Measurements from ENCODE around the gene HELZ.

The HELZ gene

GRCh38 chr17:67076290-67076689 lies 168.7 kb downstream of the HELZ start:
- DNase-seq = no peak

DNA sequence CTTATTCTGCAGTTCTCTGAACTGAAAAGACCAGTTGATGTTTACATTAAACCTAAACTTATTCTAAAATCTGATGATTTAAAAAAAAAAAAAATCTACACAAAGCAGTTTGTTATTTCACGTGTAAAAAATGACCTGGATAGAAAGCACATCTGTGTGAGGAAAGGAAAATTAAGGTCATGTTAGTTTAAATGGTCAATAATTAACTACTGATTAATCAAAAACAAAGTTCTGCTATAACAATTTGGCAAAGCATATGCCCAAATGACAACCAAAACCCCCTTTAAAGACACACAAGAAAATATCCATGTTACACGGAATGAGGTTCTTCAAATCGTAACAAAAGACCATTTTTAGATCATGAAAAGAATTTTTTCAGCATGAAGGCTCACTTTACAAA lies 170.2 kb downstream of the HELZ start:
- no peak for DNase-seq

DNA sequence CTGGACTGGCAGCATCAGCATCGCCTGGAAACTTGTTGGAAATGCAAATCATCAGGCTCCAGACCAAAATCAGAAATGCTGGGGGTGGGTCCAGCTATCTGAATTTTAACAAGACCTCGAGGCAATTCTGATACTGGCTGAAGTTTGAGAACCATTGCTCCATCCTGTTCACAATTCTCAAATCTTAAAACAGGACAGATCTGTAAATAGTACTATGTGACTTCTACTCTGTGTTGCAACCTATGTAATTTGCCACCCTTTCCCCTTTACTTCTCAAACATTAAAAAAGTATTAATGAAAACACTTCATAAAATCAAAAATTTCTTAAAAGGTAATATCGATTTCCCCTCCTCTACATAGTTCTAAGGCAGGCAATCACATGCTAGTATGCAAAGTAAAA lies 172.1 kb downstream of the HELZ start:
- no peak for DNase-seq

DNA sequence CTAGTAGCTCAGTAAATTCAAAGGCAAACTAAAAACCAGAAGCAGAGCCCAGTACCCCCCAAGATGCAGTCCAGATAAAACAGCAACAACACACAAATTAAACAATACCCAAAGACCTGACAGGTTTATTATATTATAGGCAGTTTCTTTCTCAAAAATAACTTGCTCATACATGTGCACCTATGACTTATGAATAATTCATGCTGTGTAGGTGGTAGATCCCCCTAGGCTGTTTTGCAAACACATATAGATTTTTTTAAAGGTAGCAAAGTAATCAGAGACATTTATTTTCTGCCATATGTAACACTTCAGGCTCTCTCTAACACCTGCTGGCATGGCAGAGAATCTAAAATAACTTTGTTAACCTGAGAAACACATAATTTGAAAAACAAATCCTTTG lies 173.4 kb downstream of the HELZ start:
- no peak for DNase-seq

GRCh38 chr17:67069603-67070136 lies 175.3 kb downstream of the HELZ start:
- DNase-seq = no peak

GRCh38 chr17:67068999-67069398 lies 176.0 kb downstream of the HELZ start:
- DNase-seq = no peak

GRCh38 chr17:67067571-67068482 lies 177.2 kb downstream of the HELZ start:
- DNase-seq = no peak

GRCh38 chr17:67066717-67067116 lies 178.3 kb downstream of the HELZ start:
- no peak for DNase-seq

GRCh38 chr17:67063141-67063540 lies 181.9 kb downstream of the HELZ start:
- no peak for DNase-seq

- DNase-seq = peak in 4 of 14 donors; percentile 3 to 19 (median 11)
These were observed 185.6 kb downstream of the HELZ start for GRCh38 chr17:67059372-67059771.

GRCh38 chr17:67058036-67058435 lies 187.0 kb downstream of the HELZ start:
- no peak for DNase-seq

- no peak for DNase-seq
These were observed 188.1 kb downstream of the HELZ start for GRCh38 chr17:67056746-67057490.

DNA sequence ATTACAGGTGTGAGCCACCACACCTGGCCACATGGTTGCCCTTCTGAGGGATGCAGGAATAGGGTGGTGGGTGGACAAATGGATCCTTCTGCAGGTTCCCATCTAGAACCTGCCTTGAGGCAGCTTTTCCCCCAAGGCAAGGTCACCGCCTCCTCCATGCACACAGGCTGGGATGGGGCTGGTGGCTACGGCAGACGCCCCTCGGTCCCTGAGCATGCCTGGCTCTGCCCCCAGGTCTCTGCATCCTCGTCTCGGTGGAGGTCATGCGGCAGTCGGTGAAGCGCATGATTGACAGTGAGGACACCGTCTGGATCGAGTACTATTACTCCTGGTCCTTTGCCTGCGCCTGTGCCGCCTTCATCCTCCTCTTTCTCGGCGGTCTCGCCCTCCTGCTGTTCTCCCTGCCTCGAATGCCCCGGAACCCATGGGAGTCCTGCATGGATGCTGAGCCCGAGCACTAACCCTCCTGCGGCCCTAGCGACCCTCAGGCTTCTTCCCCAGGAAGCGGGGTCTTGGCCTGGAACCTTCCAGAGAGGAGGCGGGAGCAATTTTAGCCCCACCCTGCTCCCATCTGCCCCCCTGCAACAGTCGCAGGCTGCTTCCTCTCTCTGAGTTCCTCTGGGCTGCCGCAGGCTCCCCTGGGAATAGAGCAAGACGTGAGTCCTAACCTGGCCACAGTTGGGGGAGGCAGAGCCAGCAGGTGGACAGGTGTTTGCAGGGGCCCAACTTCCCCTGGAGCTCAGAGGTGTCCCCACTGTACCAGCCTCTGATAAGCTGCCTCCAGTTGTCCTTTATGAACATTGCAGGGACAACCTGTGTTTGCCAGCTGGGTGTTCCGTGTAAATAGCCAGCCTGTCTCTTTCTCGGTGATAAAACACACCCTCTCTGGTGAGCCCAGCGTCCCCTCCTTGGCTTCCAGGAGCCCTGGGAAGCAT lies 188.9 kb downstream of the HELZ start:
- no peak for DNase-seq

DNA sequence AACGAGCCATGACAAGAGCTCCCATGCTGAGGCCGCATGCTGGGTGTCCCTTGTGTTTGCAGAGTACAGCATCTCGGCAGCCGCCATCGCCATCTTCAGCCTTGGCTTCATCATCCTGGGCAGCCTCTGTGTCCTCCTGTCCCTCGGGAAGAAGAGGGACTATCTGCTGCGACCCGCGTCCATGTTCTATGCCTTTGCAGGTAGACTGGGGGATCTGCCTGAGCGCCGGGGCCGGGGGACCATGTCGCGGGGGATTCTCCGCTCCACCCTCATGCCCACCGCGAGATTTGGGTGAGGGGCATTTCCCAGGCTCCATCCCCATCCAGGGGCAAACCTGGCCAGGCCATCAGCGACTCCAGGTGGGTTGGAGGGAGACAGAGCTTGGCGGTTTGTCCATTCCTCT lies 190.0 kb downstream of the HELZ start:
- no peak for DNase-seq

DNA sequence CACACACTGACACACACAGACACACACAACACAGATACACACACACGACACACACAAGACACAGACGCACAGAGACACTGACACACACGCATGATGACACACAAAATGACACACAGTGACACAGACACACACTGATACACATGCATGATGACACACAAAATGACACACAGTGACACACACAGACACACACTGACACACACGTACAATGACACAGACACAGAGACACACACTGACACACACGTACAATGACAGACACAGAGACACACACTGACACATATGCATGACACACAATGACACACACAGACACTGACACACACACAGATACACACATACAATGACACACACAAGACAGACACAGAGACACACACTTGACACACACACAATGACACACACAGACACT lies 190.4 kb downstream of the HELZ start:
- DNase-seq = no peak

DNA sequence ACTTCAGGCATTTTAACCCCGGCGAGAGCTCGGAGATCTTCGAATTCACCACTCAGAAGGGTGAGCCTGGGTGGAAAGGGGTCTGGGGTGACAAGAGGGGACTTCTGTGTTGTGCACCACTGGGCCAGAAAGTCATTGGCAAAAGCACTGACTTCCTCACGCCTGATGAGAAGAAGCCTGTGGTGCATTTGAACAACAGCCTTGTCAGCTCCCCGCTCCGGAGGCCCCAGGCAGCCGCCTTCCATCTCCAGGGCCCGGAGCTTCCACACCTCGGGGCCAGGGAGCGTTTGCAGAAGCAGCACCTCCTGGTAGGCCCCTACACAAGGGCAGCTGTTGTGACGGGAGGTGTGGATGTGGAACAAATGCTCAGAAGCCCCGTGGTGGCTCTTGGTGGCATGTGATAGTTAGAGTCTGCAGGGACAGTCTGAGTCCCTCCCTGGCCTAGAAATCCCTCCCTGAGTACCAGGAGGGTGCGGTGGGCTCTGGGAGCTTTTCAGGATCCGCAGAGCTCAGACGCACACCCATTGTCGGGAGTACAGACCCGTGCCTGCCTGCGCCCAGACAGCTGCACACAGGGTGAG lies 190.9 kb downstream of the HELZ start:
- DNase-seq = no peak

DNA sequence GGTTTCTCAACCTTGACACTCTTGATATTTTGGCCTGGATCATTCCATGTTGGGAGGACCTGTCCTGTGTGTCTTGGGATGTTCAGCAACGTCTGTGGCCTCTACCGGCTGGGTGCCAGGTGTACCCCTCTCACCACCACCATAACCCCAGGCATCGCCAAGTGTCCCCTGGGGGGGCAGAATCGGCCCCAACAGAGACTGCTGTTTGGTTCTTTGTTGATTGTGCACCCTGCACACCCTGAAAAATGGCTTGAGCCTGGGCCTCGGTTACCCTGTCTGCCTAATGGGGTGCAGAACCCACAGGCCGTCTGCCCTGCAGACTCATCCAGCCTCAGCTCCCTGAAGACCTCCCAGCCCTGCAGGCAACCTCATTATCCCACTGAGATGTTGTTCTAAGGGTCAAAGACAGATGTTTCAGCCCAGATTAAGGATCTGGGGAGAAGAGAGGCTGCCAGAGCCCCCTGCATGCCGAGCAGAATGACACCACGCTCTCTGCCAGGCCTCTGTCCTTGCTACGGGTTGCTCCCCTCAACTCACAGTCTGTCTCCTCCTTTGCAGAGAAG lies 191.5 kb downstream of the HELZ start:
- DNase-seq = no peak

GRCh38 chr17:67052720-67053437 lies 192.1 kb downstream of the HELZ start:
- DNase-seq = no peak

DNA sequence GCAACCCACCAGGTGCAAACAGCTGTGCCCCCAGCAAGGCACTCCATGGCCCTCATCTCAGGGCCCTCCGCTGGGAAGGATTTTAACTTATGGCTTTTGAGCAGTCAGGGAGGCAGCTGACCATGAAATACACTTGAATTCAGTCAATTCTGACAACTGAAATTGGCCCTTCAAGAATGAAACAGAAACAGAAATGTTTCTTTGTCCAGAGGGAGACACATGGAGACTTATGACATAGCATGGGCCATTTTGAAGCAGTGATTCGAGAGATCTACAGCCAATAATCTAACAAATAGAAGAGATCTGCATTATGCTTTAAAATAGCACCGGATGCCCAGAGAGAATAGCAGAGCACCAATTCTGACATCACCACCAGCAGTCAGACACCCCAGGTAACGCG lies 193.2 kb downstream of the HELZ start:
- no peak for DNase-seq

DNA sequence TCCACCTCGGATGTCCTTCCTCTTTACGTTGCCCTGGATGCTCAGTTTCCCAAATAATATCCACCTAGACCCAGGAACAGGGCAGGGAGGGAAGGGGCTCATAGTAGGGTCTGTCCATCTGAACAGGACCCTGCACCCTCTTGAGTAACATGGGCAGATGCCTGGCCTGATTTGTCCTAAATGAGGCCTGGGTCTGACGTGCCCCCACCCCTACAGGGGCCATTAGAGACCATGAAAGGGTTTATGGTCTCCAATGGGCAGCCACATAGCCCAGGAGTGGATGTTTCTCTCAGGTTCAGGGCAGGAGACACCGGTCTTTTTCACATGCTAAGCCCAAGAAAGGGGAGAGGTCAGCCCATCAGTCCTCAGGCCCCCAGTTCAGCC lies 193.8 kb downstream of the HELZ start:
- no peak for DNase-seq
